ENCODE data around the gene DOCK11.

The DOCK11 gene

GRCh38 chrX:118541482-118541881, 45.9 kb downstream of the DOCK11 start:
- no peak overlapping the region for H3K4me3 ChIP-seq (ENCODE audit: low read depth, low read length)
- no peak for DNase-seq (ENCODE audit: low read depth)
- no peak for TF ChIP-seq CTCF (IDR thresholded peaks at IDR 0.05; ENCODE audit: control insufficient read depth, extremely low read depth, insufficient read depth)

- H3K4me3 ChIP-seq (ENCODE audit: low read depth, low read length): no peak overlapping the region
- no peak for TF ChIP-seq CTCF (IDR thresholded peaks at IDR 0.05; ENCODE audit: control insufficient read depth, extremely low read depth, insufficient read depth)
- no peak for DNase-seq (ENCODE audit: low read depth)
Measured at GRCh38 chrX:118545510-118545909, 49.9 kb downstream of the DOCK11 start.

GRCh38 chrX:118548841-118549240, 53.2 kb downstream of the DOCK11 start:
- DNase-seq (ENCODE audit: low read depth): no peak
- H3K4me3 ChIP-seq (ENCODE audit: low read depth, low read length): no peak overlapping the region
- no peak for TF ChIP-seq CTCF (IDR thresholded peaks at IDR 0.05; ENCODE audit: control insufficient read depth, extremely low read depth, insufficient read depth)

GRCh38 chrX:118550792-118551191, 55.2 kb downstream of the DOCK11 start:
- DNase-seq (ENCODE audit: low read depth): no peak
- TF ChIP-seq CTCF (IDR thresholded peaks at IDR 0.05; ENCODE audit: control insufficient read depth, extremely low read depth, insufficient read depth): no peak
- H3K4me3 ChIP-seq (ENCODE audit: low read depth, low read length): no peak overlapping the region

GRCh38 chrX:118551426-118551825, 55.8 kb downstream of the DOCK11 start:
- no peak for DNase-seq (ENCODE audit: low read depth)
- TF ChIP-seq CTCF (IDR thresholded peaks at IDR 0.05; ENCODE audit: control insufficient read depth, extremely low read depth, insufficient read depth): no peak
- no peak overlapping the region for H3K4me3 ChIP-seq (ENCODE audit: low read depth, low read length)

- no peak for DNase-seq (ENCODE audit: low read depth)
- H3K4me3 ChIP-seq (ENCODE audit: low read depth, low read length): no peak overlapping the region
Measured at GRCh38 chrX:118552121-118552900, 56.7 kb downstream of the DOCK11 start.

More at GRCh38 chrX:118552121-118552900, 56.7 kb downstream of the DOCK11 start:
- TF ChIP-seq CTCF (IDR thresholded peaks at IDR 0.05; ENCODE audit: control insufficient read depth, extremely low read depth, insufficient read depth): no peak

Measured in LNCaP clone FGC (cell line).